ENCODE measurements around the gene SORCS3. TPM values are rescaled to one million over a fixed set of nuclear protein-coding genes. Genes with fewer than 3 reads are reported as not detected.

SORCS3 gene
- total RNA-seq, 1 donor from 2014 or later = 0.31 TPM

- no peak for DNase-seq (ENCODE audit: low spot score, unreplicated experiment)
- Mint-ChIP-seq H3K4me1 (ENCODE audit: low read depth) (peaks cover 20% of the 10 kb centered on the region), H3K27ac (no peak overlapping the region), H3K4me3 (ENCODE audit: low read depth) (no peak overlapping the region), H3K9me3 (ENCODE audit: low read depth) (peaks cover 4% of the 10 kb centered on the region), H3K27me3 (peaks cover 3% of the 10 kb centered on the region), H3K36me3 (ENCODE audit: insufficient read depth) (no peaks in the 10 kb centered on the region)
- TF ChIP-seq, protein P1, sequence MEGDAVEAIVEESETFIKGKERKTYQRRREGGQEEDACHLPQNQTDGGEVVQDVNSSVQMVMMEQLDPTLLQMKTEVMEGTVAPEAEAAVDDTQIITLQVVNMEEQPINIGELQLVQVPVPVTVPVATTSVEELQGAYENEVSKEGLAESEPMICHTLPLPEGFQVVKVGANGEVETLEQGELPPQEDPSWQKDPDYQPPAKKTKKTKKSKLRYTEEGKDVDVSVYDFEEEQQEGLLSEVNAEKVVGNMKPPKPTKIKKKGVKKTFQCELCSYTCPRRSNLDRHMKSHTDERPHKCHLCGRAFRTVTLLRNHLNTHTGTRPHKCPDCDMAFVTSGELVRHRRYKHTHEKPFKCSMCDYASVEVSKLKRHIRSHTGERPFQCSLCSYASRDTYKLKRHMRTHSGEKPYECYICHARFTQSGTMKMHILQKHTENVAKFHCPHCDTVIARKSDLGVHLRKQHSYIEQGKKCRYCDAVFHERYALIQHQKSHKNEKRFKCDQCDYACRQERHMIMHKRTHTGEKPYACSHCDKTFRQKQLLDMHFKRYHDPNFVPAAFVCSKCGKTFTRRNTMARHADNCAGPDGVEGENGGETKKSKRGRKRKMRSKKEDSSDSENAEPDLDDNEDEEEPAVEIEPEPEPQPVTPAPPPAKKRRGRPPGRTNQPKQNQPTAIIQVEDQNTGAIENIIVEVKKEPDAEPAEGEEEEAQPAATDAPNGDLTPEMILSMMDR (IDR thresholded peaks at IDR 0.05; ENCODE audit: unreplicated experiment) = no peak
Observed at GRCh38 chr10:105146436-105146835, 505.3 kb downstream of the SORCS3 start.

- no peak overlapping the region for H3K27ac Mint-ChIP-seq
- no peaks in the 10 kb centered on the region for H3K9me3 Mint-ChIP-seq (ENCODE audit: low read depth)
- peaks cover 8% of the 10 kb centered on the region for H3K27me3 Mint-ChIP-seq
Observed at GRCh38 chr10:105148456-105148855, 507.4 kb downstream of the SORCS3 start.

DNA sequence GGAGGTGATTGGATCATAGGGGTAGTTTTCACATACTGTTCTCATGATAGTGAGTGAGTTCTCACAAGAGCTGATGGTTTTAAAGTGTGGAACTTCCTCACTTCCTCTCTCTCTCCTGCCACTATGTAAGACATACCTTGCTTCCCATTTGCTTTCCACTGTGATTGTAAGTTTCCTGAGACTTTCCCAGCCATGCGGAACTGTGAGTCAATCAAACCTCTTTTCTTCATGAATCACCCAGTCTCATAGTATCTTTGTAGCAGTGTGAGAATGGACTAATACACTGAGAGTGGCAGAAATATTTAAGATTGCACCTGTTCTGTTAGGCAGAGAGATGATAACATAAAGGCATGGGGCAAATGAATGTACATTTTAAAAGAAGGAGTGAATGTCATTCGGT lies 507.8 kb downstream of the SORCS3 start:
- peaks cover 12% of the 10 kb centered on the region for H3K4me1 Mint-ChIP-seq (ENCODE audit: low read depth)

More at GRCh38 chr10:105148456-105148855, 507.4 kb downstream of the SORCS3 start:
- Mint-ChIP-seq H3K36me3 (ENCODE audit: insufficient read depth) (no peaks in the 10 kb centered on the region), H3K4me1 (ENCODE audit: low read depth) (peaks cover 12% of the 10 kb centered on the region), H3K4me3 (ENCODE audit: low read depth) (no peak overlapping the region)
- TF ChIP-seq, protein P1 (IDR thresholded peaks at IDR 0.05; ENCODE audit: unreplicated experiment) = no peak
- no peak for DNase-seq (ENCODE audit: low spot score, unreplicated experiment)

GRCh38 chr10:105149371-105149891 lies 508.3 kb downstream of the SORCS3 start:
- peaks cover 12% of the 10 kb centered on the region for H3K4me1 Mint-ChIP-seq (ENCODE audit: low read depth)
- TF ChIP-seq, protein P1 (IDR thresholded peaks at IDR 0.05; ENCODE audit: unreplicated experiment) = no peak
- no peaks in the 10 kb centered on the region for H3K9me3 Mint-ChIP-seq (ENCODE audit: low read depth)
- H3K27ac Mint-ChIP-seq = no peak overlapping the region
- H3K27me3 Mint-ChIP-seq = peaks cover 9% of the 10 kb centered on the region
- H3K36me3 Mint-ChIP-seq (ENCODE audit: insufficient read depth) = no peaks in the 10 kb centered on the region
- H3K4me3 Mint-ChIP-seq (ENCODE audit: low read depth) = no peak overlapping the region
- no peak for DNase-seq (ENCODE audit: low spot score, unreplicated experiment)

More for the DNA sequence above, 507.8 kb downstream of the SORCS3 start:
- H3K9me3 Mint-ChIP-seq (ENCODE audit: low read depth) = no peaks in the 10 kb centered on the region
- H3K4me3 Mint-ChIP-seq (ENCODE audit: low read depth) = no peak overlapping the region
- H3K36me3 Mint-ChIP-seq (ENCODE audit: insufficient read depth) = no peaks in the 10 kb centered on the region
- no peak for DNase-seq (ENCODE audit: low spot score, unreplicated experiment)
- peaks cover 8% of the 10 kb centered on the region for H3K27me3 Mint-ChIP-seq
- TF ChIP-seq, protein P1 (IDR thresholded peaks at IDR 0.05; ENCODE audit: unreplicated experiment) = no peak
- no peak overlapping the region for H3K27ac Mint-ChIP-seq

- Mint-ChIP-seq H3K27ac (no peak overlapping the region), H3K4me1 (ENCODE audit: low read depth) (peaks cover 12% of the 10 kb centered on the region), H3K9me3 (ENCODE audit: low read depth) (no peaks in the 10 kb centered on the region), H3K36me3 (ENCODE audit: insufficient read depth) (no peaks in the 10 kb centered on the region), H3K4me3 (ENCODE audit: low read depth) (no peak overlapping the region), H3K27me3 (peaks cover 15% of the 10 kb centered on the region)
- no peak for DNase-seq (ENCODE audit: low spot score, unreplicated experiment)
- TF ChIP-seq, protein P1 (IDR thresholded peaks at IDR 0.05; ENCODE audit: unreplicated experiment) = no peak
Observed at GRCh38 chr10:105150259-105150880, 509.3 kb downstream of the SORCS3 start.

Data from progenitor cell of endocrine pancreas (in vitro differentiated cells).